KMS-11 (cell line): ENCODE data around the gene PFN1.
"Not testable (repeated sequence)": the region's sequence is repeated elsewhere in the genome, so short reads cannot be mapped to it uniquely, and the experiment has no call there.

Experiments used
- H2AFZ ChIP-seq: fragments of 200-600 bp; sonication (generic); 2 replicates; pipeline ENCODE4 v1.6.1; 2016; ENCODE audit warnings: antibody characterized with exemption, mixed run types, low read depth
- H3K27ac ChIP-seq: fragments of 200-600 bp; sonication (generic); 2 replicates; pipeline ENCODE4 v1.6.1; 2016; ENCODE audit warnings: mild to moderate bottlenecking, mixed run types
- H3K27me3 ChIP-seq: fragments of 200-600 bp; sonication (generic); 2 replicates; pipeline ENCODE4 v1.6.1; 2017; ENCODE audit warnings: mild to moderate bottlenecking, low read depth, mixed run types, moderate library complexity; ENCODE audit not compliant: insufficient read depth
- H3K36me3 ChIP-seq: fragments of 200-600 bp; sonication (generic); 2 replicates; pipeline ENCODE4 v1.6.1; 2017; ENCODE audit warnings: mild to moderate bottlenecking, mixed run types; ENCODE audit not compliant: insufficient read depth
- H3K4me1 ChIP-seq: fragments of 200-600 bp; sonication (generic); 2 replicates; pipeline ENCODE4 v1.6.1; 2016; ENCODE audit warnings: mild to moderate bottlenecking, low read depth, mixed run types; ENCODE audit not compliant: poor library complexity, severe bottlenecking
- H3K4me2 ChIP-seq: fragments of 200-600 bp; sonication (generic); 2 replicates; pipeline ENCODE4 v1.7.0; 2016; ENCODE audit warnings: mild to moderate bottlenecking, mixed run types
- H3K4me3 ChIP-seq: fragments of 200-600 bp; sonication (generic); IDR thresholded peaks from 2 replicates; pipeline ENCODE4 v1.6.1; 2017; ENCODE audit warnings: low read depth, low read length, mixed read lengths; ENCODE audit not compliant: insufficient read depth
- H3K79me2 ChIP-seq: fragments of 200-600 bp; sonication (generic); 2 replicates; pipeline ENCODE4 v1.6.1; 2016; ENCODE audit warnings: low read depth, mixed run types; ENCODE audit not compliant: insufficient read depth
- H3K9ac ChIP-seq: fragments of 200-600 bp; sonication (generic); 2 replicates; pipeline ENCODE4 v1.6.1; 2016; ENCODE audit warnings: mild to moderate bottlenecking, mixed run types
- H4K20me1 ChIP-seq: fragments of 200-600 bp; sonication (generic); 2 replicates; pipeline ENCODE4 v1.6.1; 2016; ENCODE audit warnings: mild to moderate bottlenecking, mixed run types; ENCODE audit not compliant: insufficient read depth
- TF ChIP-seq, protein P1 (sequence below): fragments of 200-600 bp; sonication (generic); conservative IDR thresholded peaks from 2 replicates; pipeline ENCODE4 v1.6.1; 2017; ENCODE audit warnings: low read depth, mild to moderate bottlenecking, antibody characterized with exemption, low read length, moderate library complexity, mixed read lengths

The PFN1 gene

DNA sequence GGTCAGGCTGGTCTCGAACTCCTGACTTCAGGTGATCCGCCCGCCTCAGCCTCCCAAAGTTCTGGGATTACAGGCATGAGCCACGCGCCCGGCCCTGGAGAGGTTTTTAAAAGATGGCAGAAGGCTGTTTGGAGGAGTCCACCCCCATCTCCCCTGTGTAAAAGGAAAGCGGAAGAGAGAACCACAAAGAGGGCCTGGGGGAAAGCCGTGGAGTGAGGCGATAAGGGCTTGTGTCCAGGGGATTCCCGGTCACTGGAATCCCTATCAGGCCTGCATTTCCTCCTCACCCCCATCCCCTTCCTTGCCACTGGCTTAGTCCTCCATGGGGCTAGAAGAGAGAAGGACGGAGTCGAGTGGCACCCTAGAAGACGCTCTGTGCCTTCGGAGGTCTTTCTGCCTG lies 16.4 kb downstream of the PFN1 start, which contains the start of gene GP1BA:
GP1BA (plus strand) TSS at position 315 of the 400 bp plus-strand sequence. CDS start 328 bp downstream, outside the sequence.
- Histone ChIP-seq H3K79me2 (no peaks in the 10 kb centered on the region), H3K4me3 (no peak within 1 kb of the TSS), H3K4me1 (no peaks in the 10 kb centered on the region), H3K4me2 (no peak within 1 kb of the TSS), H3K9ac (no peak within 1 kb of the TSS), H3K27ac (no peak within 1 kb of the TSS), H3K36me3 (no peaks in the 10 kb centered on the region), H4K20me1 (no peaks in the 10 kb centered on the region), H3K27me3 (no peaks in the 10 kb centered on the region), H2AFZ (no peak within 1 kb of the TSS)
- TF ChIP-seq, protein P1, sequence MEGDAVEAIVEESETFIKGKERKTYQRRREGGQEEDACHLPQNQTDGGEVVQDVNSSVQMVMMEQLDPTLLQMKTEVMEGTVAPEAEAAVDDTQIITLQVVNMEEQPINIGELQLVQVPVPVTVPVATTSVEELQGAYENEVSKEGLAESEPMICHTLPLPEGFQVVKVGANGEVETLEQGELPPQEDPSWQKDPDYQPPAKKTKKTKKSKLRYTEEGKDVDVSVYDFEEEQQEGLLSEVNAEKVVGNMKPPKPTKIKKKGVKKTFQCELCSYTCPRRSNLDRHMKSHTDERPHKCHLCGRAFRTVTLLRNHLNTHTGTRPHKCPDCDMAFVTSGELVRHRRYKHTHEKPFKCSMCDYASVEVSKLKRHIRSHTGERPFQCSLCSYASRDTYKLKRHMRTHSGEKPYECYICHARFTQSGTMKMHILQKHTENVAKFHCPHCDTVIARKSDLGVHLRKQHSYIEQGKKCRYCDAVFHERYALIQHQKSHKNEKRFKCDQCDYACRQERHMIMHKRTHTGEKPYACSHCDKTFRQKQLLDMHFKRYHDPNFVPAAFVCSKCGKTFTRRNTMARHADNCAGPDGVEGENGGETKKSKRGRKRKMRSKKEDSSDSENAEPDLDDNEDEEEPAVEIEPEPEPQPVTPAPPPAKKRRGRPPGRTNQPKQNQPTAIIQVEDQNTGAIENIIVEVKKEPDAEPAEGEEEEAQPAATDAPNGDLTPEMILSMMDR, result no peak

DNA sequence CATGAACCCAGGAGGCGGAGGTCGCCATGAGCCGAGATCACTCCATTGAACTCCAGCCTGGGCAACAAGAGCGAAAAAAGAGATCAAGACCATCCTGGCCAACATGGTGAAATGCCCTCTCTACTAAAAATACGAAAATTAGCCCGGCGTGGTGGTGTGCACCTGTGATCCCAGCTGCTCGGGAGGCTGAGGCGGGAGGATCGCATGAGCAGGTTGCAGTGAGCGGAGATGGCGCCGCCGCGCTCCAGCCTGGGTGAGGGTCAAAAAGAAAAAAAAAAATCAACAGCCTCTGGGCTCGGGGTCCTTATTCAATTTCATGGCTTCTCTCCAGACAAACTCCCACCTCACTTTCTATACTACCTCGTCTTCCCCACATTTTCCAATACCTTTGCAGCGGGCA lies 19.4 kb downstream of the PFN1 start:
- Histone ChIP-seq H3K4me3 (no peak overlapping the region), H2AFZ (no peak overlapping the region), H3K36me3 (no peaks in the 10 kb centered on the region), H3K9ac (no peak overlapping the region), H4K20me1 (no peaks in the 10 kb centered on the region), H3K4me1 (no peaks in the 10 kb centered on the region), H3K4me2 (no peak overlapping the region), H3K27me3 (no peaks in the 10 kb centered on the region), H3K27ac (no peak overlapping the region), H3K79me2 (no peaks in the 10 kb centered on the region)
- TF ChIP-seq, protein P1, result no peak

DNA sequence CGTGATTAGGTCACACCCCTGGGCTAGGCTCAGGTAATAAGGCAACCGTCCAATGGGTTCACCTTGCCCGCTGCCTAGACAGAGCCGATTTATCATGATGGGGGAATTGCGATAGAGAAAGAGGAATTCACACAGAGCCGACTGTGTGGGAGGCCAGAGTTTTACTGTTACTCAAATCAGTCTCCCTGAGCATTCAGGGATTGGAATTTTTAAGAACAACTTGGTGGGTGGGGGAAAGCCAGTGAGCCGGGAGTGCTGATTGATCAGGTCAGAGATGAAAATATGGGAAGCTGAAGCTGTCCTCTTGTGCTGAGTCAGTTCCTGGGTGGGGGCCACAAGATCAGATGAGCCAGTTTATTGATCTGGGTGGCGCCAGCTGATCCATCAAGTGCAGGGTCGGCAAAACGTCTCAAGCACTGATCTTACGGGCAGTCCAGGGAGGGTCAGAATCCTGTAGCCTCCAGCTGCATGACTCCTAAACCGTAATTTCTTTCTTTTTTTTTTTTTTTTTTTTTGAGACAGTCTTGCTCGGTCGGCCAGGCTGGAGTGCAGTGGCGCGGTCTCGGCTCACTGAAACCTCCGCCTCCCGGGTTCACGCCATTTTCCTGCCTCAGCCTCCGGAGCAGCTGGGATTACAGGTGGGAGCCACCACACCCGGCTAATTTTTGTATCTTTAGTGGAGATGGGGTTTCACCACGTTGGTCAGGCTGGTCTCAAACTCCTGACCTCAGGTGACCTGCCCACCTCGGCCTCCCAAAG lies 21.6 kb downstream of the PFN1 start:
- not testable (repeated sequence) for H3K4me1 ChIP-seq, H3K36me3 ChIP-seq, H4K20me1 ChIP-seq, H3K4me2 ChIP-seq, H3K27me3 ChIP-seq, H3K4me3 ChIP-seq, H3K27ac ChIP-seq, H3K9ac ChIP-seq, H2AFZ ChIP-seq, H3K79me2 ChIP-seq

DNA sequence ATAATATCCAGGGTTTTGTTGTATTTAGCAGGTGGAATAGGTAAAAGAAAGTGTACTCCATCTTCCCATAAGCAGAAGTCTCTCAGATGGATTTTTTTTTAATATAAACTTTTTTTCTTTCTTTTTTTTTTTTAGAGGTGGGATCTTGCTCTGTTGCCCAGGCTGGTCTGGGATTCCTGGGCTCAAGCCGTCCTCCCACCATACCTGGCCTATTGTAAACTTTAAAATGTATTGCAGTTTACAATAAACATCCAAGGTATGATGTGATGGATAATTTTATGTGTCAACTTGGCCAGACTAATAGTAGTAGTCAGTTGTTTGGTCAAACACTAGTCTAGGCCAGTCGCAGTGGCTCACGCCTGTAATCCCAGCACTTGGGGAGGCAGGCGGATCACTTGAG lies 27.0 kb downstream of the PFN1 start:
- Histone ChIP-seq H3K9ac (no peak overlapping the region), H3K79me2 (no peaks in the 10 kb centered on the region), H3K27me3 (no peaks in the 10 kb centered on the region), H2AFZ (no peak overlapping the region), H4K20me1 (no peaks in the 10 kb centered on the region), H3K27ac (no peak overlapping the region), H3K4me2 (no peak overlapping the region), H3K36me3 (no peaks in the 10 kb centered on the region), H3K4me3 (no peak overlapping the region), H3K4me1 (no peaks in the 10 kb centered on the region)
- TF ChIP-seq, protein P1, result no peak

DNA sequence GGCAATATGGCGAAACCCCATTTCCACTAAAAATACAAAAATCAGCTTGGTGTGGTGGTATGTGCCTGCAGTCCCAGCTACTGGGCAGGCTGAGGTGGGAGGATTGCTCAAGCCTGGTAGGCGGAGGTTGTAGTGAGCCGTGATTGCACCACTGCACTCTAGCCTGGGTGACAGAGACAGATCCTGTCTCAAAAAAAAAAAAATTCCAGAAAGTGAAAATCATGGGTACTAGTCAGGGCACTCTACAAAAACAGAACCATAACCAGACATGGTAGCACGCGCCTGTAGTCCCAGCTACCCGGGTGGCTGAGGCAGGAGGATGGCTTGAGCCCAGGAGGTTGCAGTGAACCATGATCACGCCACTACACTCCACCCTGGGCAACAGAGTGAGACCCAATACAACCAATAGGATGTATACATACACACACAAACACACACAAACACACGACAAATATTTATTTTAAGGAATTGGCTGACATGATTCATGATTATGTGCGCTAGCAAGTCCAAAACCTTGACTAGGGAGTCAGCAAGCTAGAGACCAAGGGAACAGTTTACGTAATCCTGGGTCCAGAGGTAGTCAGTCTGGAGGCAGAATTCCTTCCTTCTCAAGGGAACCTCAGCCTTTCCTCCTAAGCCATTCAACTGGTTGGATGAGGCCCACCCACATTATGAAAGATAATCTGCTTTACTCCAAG lies 27.8 kb downstream of the PFN1 start:
- Histone ChIP-seq H2AFZ (no peak overlapping the region), H3K27me3 (no peaks in the 10 kb centered on the region), H4K20me1 (no peaks in the 10 kb centered on the region), H3K9ac (no peak overlapping the region), H3K4me3 (no peak overlapping the region), H3K4me2 (no peak overlapping the region), H3K4me1 (no peaks in the 10 kb centered on the region), H3K79me2 (no peaks in the 10 kb centered on the region), H3K36me3 (no peaks in the 10 kb centered on the region), H3K27ac (no peak overlapping the region)
- TF ChIP-seq, protein P1, result no peak
